ENCODE measurements around the gene CDK18.

Gene CDK18

GRCh38 chr1:205505076-205505729 lies 734 bp downstream of the CDK18 start:
- no peak for DNase-seq (ENCODE audit: low spot score)

- DNase-seq (ENCODE audit: low spot score), result no peak
Observed at GRCh38 chr1:205505791-205506190, 1.3 kb downstream of the CDK18 start.

GRCh38 chr1:205506409-205507200 lies 2.1 kb downstream of the CDK18 start:
- DNase-seq (ENCODE audit: low spot score), result no peak

- DNase-seq (ENCODE audit: low spot score), result no peak
Observed at GRCh38 chr1:205508227-205508714, 3.8 kb downstream of the CDK18 start.

GRCh38 chr1:205510308-205510950 lies 6.0 kb downstream of the CDK18 start:
- no peak for DNase-seq (ENCODE audit: low spot score)

- DNase-seq (ENCODE audit: low spot score), result no peak
Observed at GRCh38 chr1:205510951-205511330, 6.5 kb downstream of the CDK18 start.

- DNase-seq (ENCODE audit: low spot score), result no peak
Observed at GRCh38 chr1:205512059-205513045, 7.9 kb downstream of the CDK18 start.

- no peak for DNase-seq (ENCODE audit: low spot score)
Observed at GRCh38 chr1:205513774-205514173, 9.3 kb downstream of the CDK18 start.

- no peak for DNase-seq (ENCODE audit: low spot score)
Observed at GRCh38 chr1:205514211-205515142, 10.0 kb downstream of the CDK18 start.

- no peak for DNase-seq (ENCODE audit: low spot score)
Observed at GRCh38 chr1:205515781-205516253, 11.3 kb downstream of the CDK18 start.

- DNase-seq (ENCODE audit: low spot score), result no peak
Observed at GRCh38 chr1:205516362-205516761, 11.9 kb downstream of the CDK18 start.

- no peak for DNase-seq (ENCODE audit: low spot score)
Observed at GRCh38 chr1:205517288-205517687, 12.8 kb downstream of the CDK18 start.

- no peak for DNase-seq (ENCODE audit: low spot score)
Observed at GRCh38 chr1:205517763-205518162, 13.3 kb downstream of the CDK18 start.

GRCh38 chr1:205518661-205519540 lies 14.4 kb downstream of the CDK18 start:
- DNase-seq (ENCODE audit: low spot score), result no peak

GRCh38 chr1:205519541-205520131 lies 15.2 kb downstream of the CDK18 start:
- no peak for DNase-seq (ENCODE audit: low spot score)

GRCh38 chr1:205520709-205521108 lies 16.2 kb downstream of the CDK18 start:
- DNase-seq (ENCODE audit: low spot score), result no peak

GRCh38 chr1:205521686-205522085 lies 17.2 kb downstream of the CDK18 start:
- DNase-seq (ENCODE audit: low spot score), result no peak

GRCh38 chr1:205522692-205523091 lies 18.2 kb downstream of the CDK18 start:
- DNase-seq (ENCODE audit: low spot score), result no peak

GRCh38 chr1:205523261-205523890 lies 18.9 kb downstream of the CDK18 start:
- DNase-seq (ENCODE audit: low spot score), result no peak
